Body of pancreas (tissue), 4 donors: ENCODE measurements around the gene R3HDM2.

ENCODE experiments used
- CTCF ChIP-seq, 7 experiments: fragments of 450-650 bp in 4 of 7; fragments of 200-600 bp in 3 of 7; sonication (generic) in 3 of 7; IDR thresholded peaks; one replicate each; pipeline ENCODE4 v1.5.1; 2016 to 2019; ENCODE audit warnings: antibody characterized with exemption in 7 of 7
- POLR2A ChIP-seq, 3 donors: fragments of 450-650 bp; IDR thresholded peaks; one replicate each; pipeline ENCODE4 v1.6.1; 2016; ENCODE audit warnings: antibody characterized with exemption in 3 of 3, mild to moderate bottlenecking in 2 of 3

GRCh38 chr12:57203791-57204190, 227.1 kb downstream of the R3HDM2 start:
- TF ChIP-seq POLR2A (IDR thresholded peaks at IDR 0.05) = no peak
- no peak for TF ChIP-seq CTCF (IDR thresholded peaks at IDR 0.05)
